IPS-20b (cell line): Measurements from ENCODE around the gene PALMD.

Experiments used
- H3K27ac ChIP-seq: one replicate; pipeline ENCODE4 v1.5.1; 2013; ENCODE audit warnings: low read length
- H3K27me3 ChIP-seq: 2 replicates; pipeline ENCODE4 v1.6.1; 2013; ENCODE audit warnings: mild to moderate bottlenecking, low read length, inconsistent platforms; ENCODE audit not compliant: insufficient read depth
- H3K36me3 ChIP-seq: 2 replicates; pipeline ENCODE4 v1.6.1; 2013; ENCODE audit warnings: low read depth, mild to moderate bottlenecking, inconsistent platforms, low read length, moderate library complexity; ENCODE audit not compliant: insufficient read depth
- H3K4me1 ChIP-seq: 2 replicates; pipeline ENCODE4 v1.6.1; 2013; ENCODE audit warnings: mild to moderate bottlenecking, control low read depth, inconsistent platforms, low read length, moderate library complexity; ENCODE audit not compliant: insufficient read depth
- H3K4me3 ChIP-seq: 2 replicates; pipeline ENCODE4 v1.5.1; 2013; ENCODE audit warnings: mild to moderate bottlenecking, low read length, inconsistent platforms
- H3K9ac ChIP-seq: 2 replicates; pipeline ENCODE4 v1.6.1; 2013; ENCODE audit warnings: low read depth, mild to moderate bottlenecking, inconsistent platforms, low read length, moderate library complexity
- H3K9me3 ChIP-seq: 2 replicates; pipeline ENCODE4 v1.6.1; 2013; ENCODE audit warnings: mild to moderate bottlenecking, low read depth, low read length, inconsistent platforms; ENCODE audit not compliant: insufficient read depth

PALMD gene

GRCh38 chr1:99636647-99637175 is 9.2 kb upstream of the PALMD start:
- Histone ChIP-seq H3K4me1 (no peaks in the 10 kb centered on the region; the same call in 1 of the 2 replicates), H3K36me3 (no peaks in the 10 kb centered on the region), H3K9me3 (no peaks in the 10 kb centered on the region), H3K4me3 (no peak overlapping the region), H3K27me3 (no peaks in the 10 kb centered on the region), H3K27ac (no peak overlapping the region), H3K9ac (no peak overlapping the region)

- H3K9ac ChIP-seq, result no peak overlapping the region
- no peak overlapping the region for H3K27ac ChIP-seq
- no peaks in the 10 kb centered on the region for H3K9me3 ChIP-seq
- H3K27me3 ChIP-seq, result no peaks in the 10 kb centered on the region
- no peaks in the 10 kb centered on the region for H3K36me3 ChIP-seq
- H3K4me1 ChIP-seq, result no peaks in the 10 kb centered on the region; the same call in 1 of the 2 replicates
- H3K4me3 ChIP-seq, result no peak overlapping the region
These were observed 7.1 kb upstream of the PALMD start for GRCh38 chr1:99638853-99639252.

- no peaks in the 10 kb centered on the region for H3K9me3 ChIP-seq
- H3K27me3 ChIP-seq, result no peaks in the 10 kb centered on the region
These were observed 6.5 kb upstream of the PALMD start for GRCh38 chr1:99639408-99639807.

GRCh38 chr1:99639945-99640344 is 6.0 kb upstream of the PALMD start:
- Histone ChIP-seq H3K9ac (no peak overlapping the region), H3K4me3 (no peak overlapping the region), H3K9me3 (no peaks in the 10 kb centered on the region), H3K36me3 (no peaks in the 10 kb centered on the region), H3K4me1 (no peaks in the 10 kb centered on the region; the same call in 1 of the 2 replicates), H3K27me3 (no peaks in the 10 kb centered on the region), H3K27ac (no peak overlapping the region)

More at GRCh38 chr1:99639408-99639807, 6.5 kb upstream of the PALMD start:
- Histone ChIP-seq H3K36me3 (no peaks in the 10 kb centered on the region), H3K9ac (no peak overlapping the region), H3K27ac (no peak overlapping the region), H3K4me3 (no peak overlapping the region), H3K4me1 (no peaks in the 10 kb centered on the region; the same call in 1 of the 2 replicates)

GRCh38 chr1:99640672-99641071 is 5.2 kb upstream of the PALMD start:
- H3K27me3 ChIP-seq, result 0 out of 2 replicates have a peak, but pooled peaks cover under 1% of the 10 kb centered on the region
- H3K36me3 ChIP-seq, result no peaks in the 10 kb centered on the region
- H3K4me1 ChIP-seq, result peaks cover under 1% of the 10 kb centered on the region; the same call in 1 of the 2 replicates
- no peak overlapping the region for H3K4me3 ChIP-seq
- H3K9ac ChIP-seq, result no peak overlapping the region
- H3K9me3 ChIP-seq, result no peaks in the 10 kb centered on the region
- H3K27ac ChIP-seq, result no peak overlapping the region

GRCh38 chr1:99641558-99641957 is 4.4 kb upstream of the PALMD start:
- H3K4me1 ChIP-seq, result peaks cover 9% of the 10 kb centered on the region; the same call in 1 of the 2 replicates
- H3K9me3 ChIP-seq, result no peaks in the 10 kb centered on the region
- 0 out of 2 replicates have a peak, but pooled peaks cover 5% of the 10 kb centered on the region for H3K27me3 ChIP-seq
- no peak overlapping the region for H3K9ac ChIP-seq
- no peak overlapping the region for H3K27ac ChIP-seq
- no peaks in the 10 kb centered on the region for H3K36me3 ChIP-seq
- no peak overlapping the region for H3K4me3 ChIP-seq

GRCh38 chr1:99642053-99642452 is 3.9 kb upstream of the PALMD start:
- Histone ChIP-seq H3K4me3 (no peak overlapping the region), H3K9me3 (no peaks in the 10 kb centered on the region), H3K4me1 (peaks cover 11% of the 10 kb centered on the region; the same call in 1 of the 2 replicates), H3K27me3 (0 out of 2 replicates have a peak, but pooled peaks cover 5% of the 10 kb centered on the region), H3K36me3 (no peaks in the 10 kb centered on the region), H3K9ac (no peak overlapping the region), H3K27ac (no peak overlapping the region)

GRCh38 chr1:99643021-99643779 is 2.7 kb upstream of the PALMD start:
- Histone ChIP-seq H3K9ac (no peak overlapping the region), H3K36me3 (no peaks in the 10 kb centered on the region), H3K4me3 (no peak overlapping the region), H3K4me1 (peaks cover 11% of the 10 kb centered on the region; the same call in 1 of the 2 replicates), H3K9me3 (no peaks in the 10 kb centered on the region), H3K27ac (no peak overlapping the region), H3K27me3 (0 out of 2 replicates have a peak, but pooled peaks cover 5% of the 10 kb centered on the region)

GRCh38 chr1:99644279-99645004 is 1.5 kb upstream of the PALMD start:
- no peak overlapping the region for H3K4me3 ChIP-seq
- H3K27ac ChIP-seq, result no peak overlapping the region
- no peaks in the 10 kb centered on the region for H3K36me3 ChIP-seq
- H3K9me3 ChIP-seq, result no peaks in the 10 kb centered on the region
- peaks cover 15% of the 10 kb centered on the region; the same call in 1 of the 2 replicates for H3K4me1 ChIP-seq
- no peak overlapping the region for H3K9ac ChIP-seq
- H3K27me3 ChIP-seq, result 0 out of 2 replicates have a peak, but pooled peaks cover 5% of the 10 kb centered on the region

GRCh38 chr1:99645203-99645602 is 710 bp upstream of the PALMD start:
- Histone ChIP-seq H3K36me3 (no peaks in the 10 kb centered on the region), H3K9ac (no peak overlapping the region), H3K4me3 (no peak overlapping the region), H3K4me1 (peaks cover 21% of the 10 kb centered on the region; the same call in 1 of the 2 replicates), H3K27me3 (0 out of 2 replicates have a peak, but pooled peaks cover 5% of the 10 kb centered on the region), H3K9me3 (no peaks in the 10 kb centered on the region), H3K27ac (no peak overlapping the region)

GRCh38 chr1:99646868-99647267 is 955 bp downstream of the PALMD start:
- H3K4me3 ChIP-seq, result no peak overlapping the region
- 0 out of 2 replicates have a peak, but pooled peaks cover 5% of the 10 kb centered on the region for H3K27me3 ChIP-seq
- no peak overlapping the region for H3K27ac ChIP-seq
- H3K9me3 ChIP-seq, result no peaks in the 10 kb centered on the region
- H3K9ac ChIP-seq, result no peak overlapping the region
- H3K36me3 ChIP-seq, result no peaks in the 10 kb centered on the region
- peaks cover 31% of the 10 kb centered on the region for H3K4me1 ChIP-seq
